Measurements from ENCODE around the gene CYTH4.

The CYTH4 gene

GRCh38 chr22:37353839-37354238, 71.5 kb downstream of the CYTH4 start:
- DNase-seq = no peak

GRCh38 chr22:37354261-37354660, 72.0 kb downstream of the CYTH4 start:
- no peak for DNase-seq

- no peak for DNase-seq
Measured at GRCh38 chr22:37354670-37355069, 72.4 kb downstream of the CYTH4 start.

GRCh38 chr22:37355174-37355573, 72.9 kb downstream of the CYTH4 start:
- no peak for DNase-seq

- DNase-seq = no peak
Measured at GRCh38 chr22:37356922-37357321, 74.6 kb downstream of the CYTH4 start.

- no peak for DNase-seq
Measured at GRCh38 chr22:37357446-37358075, 75.3 kb downstream of the CYTH4 start.

GRCh38 chr22:37358386-37358785, 76.1 kb downstream of the CYTH4 start:
- DNase-seq = no peak

- no peak for DNase-seq
Measured at GRCh38 chr22:37358917-37359316, 76.6 kb downstream of the CYTH4 start.

- no peak for DNase-seq
Measured at GRCh38 chr22:37362621-37363020, 80.3 kb downstream of the CYTH4 start.

- DNase-seq = no peak
Measured at GRCh38 chr22:37363261-37363992, 81.1 kb downstream of the CYTH4 start.

Measured in hematopoietic multipotent progenitor cell treated with erythropoietin and hydrocortisone succinate and interleukin-3 and kit ligand, for 8 days (in vitro differentiated cells).